ENCODE data around the gene PLEKHN1. TPM values are rescaled to one million over a fixed set of nuclear protein-coding genes. Genes with fewer than 3 reads are reported as not detected.
"Not testable (repeated sequence)": the region's sequence is repeated elsewhere in the genome, so short reads cannot be mapped to it uniquely, and the experiment has no call there.

PLEKHN1 gene
- polyA plus RNA-seq, 3 donors: 0.20 to 0.47 (median 0.40) TPM

- DNase-seq (ENCODE audit: extremely low read depth in 1 of 11, low read depth in 9 of 11, low spot score in 4 of 11): no peak
These were observed 32.9 kb downstream of the PLEKHN1 start for GRCh38 chr1:998995-999724.

DNA sequence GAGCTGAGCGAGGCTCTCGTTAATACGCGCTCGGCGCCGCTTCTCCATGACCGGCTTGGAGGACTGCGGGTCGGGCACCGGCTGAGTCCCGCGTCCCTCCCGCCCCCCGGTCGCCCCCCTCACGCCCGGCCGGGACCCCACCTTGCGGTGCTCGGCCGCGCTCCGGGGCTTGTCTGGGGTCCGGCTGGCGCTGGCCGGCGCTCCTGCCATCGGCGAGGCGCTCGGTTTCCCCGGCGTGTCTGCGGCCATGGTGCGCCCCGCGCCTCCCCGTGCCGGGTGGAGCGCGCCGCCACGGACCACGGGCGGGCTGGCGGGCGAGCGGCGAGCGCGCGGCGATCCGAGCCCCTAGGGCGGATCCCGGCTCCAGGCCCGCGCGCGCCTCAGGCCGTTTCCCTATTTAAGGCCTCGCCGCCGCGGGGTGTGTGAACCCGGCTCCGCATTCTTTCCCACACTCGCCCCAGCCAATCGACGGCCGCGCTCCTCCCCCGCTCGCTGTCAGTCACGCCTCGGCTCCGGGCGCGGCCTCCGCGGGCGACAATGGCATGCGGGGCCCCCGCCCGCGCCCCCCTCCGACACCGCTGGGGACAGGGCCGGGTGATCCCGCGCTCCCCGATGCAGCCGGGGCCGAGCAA lies 33.6 kb downstream of the PLEKHN1 start, which contains the start of gene HES4:
Gene HES4 (minus strand): TSS at position 373 of the 632 bp plus-strand sequence. CDS start 124 bp downstream, at position 249.
- peak in 8 of 11 donors; percentile 84 to 91 (median 88) for DNase-seq (ENCODE audit: extremely low read depth in 1 of 11, low read depth in 9 of 11, low spot score in 4 of 11)

- peak in 3 of 11 donors; percentile 68 to 79 (median 72) for DNase-seq (ENCODE audit: extremely low read depth in 1 of 11, low read depth in 9 of 11, low spot score in 4 of 11)
These were observed 34.2 kb downstream of the PLEKHN1 start for GRCh38 chr1:1000357-1001056.

DNA sequence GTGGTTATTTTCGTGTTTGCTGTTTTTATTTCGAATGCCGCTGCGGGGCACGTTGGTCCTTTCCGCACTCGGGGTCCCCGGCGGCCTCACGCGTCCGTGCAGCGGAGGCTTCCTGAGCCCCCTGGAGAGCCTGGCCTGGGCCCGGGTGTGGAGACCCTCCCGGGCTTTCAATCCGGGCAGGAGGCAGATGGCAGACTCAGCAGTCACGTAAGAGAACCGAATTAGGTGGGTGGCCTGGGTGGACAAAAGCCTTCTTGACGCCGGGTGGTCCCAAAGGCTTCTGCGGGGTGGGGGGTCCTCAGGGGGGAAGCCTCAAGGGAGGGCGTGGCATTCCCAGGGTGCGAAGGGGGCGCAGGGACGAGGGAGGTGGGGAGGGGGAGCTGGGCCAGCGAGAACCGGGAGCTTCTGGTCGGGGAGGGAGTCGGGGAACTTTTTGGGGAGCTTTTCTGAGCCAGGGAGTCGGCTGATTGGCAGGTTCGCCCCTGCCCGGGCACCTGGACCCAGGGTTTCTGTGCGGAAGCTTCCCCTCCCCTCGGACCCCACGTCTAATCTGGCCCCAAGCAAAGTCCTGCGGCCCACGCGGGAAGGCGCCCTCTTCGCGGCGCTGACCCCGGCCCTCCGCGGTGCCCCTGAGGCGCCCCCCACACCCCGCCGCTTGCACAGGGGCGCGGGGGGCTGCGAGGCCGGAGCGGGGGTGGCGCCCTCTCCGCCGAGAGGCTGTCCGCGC lies 34.9 kb downstream of the PLEKHN1 start:
- DNase-seq (ENCODE audit: extremely low read depth in 1 of 11, low read depth in 9 of 11, low spot score in 4 of 11): no peak

DNA sequence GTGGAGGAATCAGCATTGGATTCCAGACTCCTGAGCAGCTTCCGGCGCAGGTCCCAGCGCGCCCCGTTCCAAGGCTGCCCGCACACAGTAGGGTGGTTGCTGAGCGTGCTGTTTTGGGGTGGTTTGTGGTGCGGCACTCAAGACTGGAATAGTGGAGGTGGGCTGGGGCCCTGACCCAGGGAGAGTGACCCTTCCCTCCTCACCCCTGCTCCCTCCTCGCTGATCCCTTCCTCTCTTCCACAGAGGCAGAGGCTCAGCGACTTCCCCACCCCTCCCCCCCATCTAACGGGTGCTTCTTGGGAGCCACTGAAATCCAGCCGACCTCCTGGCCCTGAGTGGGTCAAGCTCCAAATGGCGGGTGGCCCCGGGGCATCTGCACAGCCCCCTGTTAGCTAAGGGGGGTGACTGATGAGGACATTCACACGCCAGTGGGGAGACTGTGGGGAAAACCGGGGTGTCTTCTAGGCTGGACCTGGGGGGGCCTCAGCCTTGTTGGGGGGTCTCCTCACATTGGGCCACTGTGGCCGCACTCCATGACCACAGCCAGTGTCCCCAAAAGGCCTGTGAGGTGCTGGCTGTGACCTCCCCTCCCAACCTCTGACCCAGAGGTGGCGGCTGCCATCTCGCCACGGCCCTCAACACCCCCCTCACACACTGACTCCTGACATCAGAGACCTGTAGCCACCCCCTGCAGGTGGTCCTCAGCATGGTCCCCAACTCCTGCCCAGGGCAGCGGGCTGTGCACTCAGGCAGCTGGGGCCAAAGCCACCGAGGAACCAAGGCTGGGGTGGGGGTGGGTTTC lies 37.5 kb downstream of the PLEKHN1 start:
- DNase-seq (ENCODE audit: extremely low read depth in 1 of 11, low read depth in 9 of 11, low spot score in 4 of 11): no peak

DNA sequence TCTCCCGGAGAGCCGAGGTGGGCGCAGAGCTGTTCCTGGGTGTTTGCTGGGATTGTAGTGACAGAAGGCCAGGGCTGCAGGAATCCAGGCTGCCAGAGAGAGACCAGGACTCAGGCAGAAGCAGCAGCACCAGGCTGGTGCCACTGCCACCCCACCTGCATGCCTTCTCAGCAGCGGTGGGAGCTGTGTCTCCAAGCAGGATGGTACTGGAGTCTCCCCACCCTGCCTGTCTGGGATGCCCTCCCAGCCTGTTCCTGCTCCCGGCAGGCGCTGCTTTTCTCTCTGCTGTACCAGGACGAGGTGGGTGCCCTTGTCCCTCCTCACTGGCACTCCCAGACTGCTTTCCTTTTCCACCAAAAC lies 38.1 kb downstream of the PLEKHN1 start:
- DNase-seq (ENCODE audit: extremely low read depth in 1 of 11, low read depth in 9 of 11, low spot score in 4 of 11): no peak

- DNase-seq (ENCODE audit: extremely low read depth in 1 of 11, low read depth in 9 of 11, low spot score in 4 of 11): no peak
These were observed 38.8 kb downstream of the PLEKHN1 start for GRCh38 chr1:1004780-1005697.

DNA sequence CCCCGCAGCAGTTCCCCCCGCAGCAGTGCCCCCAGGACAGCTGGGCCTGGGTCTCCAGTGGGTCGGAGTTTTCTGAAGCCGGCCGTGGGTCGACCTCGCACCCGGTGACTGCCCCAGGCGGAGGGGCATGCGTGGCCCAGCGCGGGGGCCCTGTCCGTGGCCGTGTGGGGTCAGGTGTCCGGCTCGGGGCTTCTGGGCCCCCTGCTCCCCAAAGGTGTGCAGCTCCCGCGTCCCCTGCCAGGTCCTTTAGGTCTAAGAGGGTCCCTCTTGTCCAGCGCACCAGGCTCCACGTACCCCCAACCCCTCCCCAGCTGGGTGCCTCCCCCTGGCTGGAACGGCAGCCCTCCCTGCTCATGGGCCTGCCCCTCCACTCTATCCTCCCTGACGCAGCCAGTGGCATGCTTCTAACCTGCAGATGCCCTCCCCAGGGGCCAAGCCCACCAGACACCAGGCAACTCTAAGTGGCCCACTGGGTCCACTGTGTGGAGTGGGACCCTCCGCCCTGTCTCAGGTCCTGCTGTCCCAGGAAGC lies 39.6 kb downstream of the PLEKHN1 start:
- no peak for DNase-seq (ENCODE audit: extremely low read depth in 1 of 11, low read depth in 9 of 11, low spot score in 4 of 11)

DNA sequence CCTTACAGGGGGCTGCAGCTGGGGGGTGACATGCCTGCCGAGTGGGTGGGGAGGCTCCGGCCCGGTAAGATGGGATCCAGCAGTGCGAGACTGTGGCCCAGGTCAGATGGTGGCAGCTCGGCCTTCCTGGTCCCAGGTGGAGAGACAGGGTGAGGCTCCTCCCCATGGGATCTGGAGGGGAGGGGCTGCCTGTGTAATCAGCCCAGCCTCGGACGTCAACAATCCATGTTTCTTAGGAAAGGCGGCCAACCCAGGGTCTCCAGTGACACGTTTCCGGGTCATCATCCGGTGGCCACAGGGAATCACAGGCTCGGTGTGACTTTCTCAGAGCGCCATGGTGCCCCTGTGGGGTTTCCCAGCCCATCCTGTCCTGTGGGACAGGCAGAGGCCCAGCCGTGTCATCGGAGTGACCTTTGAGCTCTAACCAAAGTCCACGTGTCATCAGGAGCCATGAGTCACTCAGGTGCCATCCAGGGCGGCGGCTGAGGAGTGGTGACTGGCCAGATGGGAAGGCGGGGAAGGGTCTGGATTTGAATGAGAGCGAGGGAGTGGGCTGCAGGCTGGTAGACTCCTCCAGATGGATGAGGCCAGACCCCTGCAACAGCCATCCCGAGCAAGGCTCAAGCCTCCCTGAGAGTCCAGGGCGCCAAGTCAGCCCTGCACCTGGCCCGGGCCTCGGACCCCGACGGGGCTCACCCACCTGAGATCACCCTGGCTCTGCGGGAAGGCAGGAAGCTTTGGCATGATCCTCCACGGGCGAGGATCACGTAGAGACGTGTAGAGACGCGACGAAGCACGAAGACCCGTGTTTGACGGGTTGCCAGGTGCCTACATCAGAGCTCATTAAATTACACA lies 40.2 kb downstream of the PLEKHN1 start:
- DNase-seq (ENCODE audit: extremely low read depth in 1 of 11, low read depth in 9 of 11, low spot score in 4 of 11): no peak

DNA sequence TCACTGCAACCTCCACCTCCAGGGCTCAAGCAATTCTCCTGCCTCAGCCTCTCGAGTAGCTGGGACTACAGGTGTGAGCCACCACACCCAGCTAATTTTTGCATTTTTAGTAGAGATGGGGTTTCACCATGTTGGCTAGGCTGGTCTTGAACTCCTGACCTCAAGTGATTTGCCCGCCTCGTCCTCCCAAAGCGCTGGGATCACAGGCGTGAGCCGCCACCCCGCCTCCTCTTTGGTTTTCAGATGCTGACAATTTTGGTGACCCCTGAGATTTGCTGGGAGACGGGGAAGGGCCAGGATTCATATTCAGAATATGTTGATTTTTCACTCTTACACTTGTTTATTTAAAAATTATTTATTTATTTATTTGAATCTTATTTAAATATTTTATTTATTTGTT lies 43.8 kb downstream of the PLEKHN1 start:
- not testable (repeated sequence) for DNase-seq (ENCODE audit: extremely low read depth in 1 of 11, low read depth in 9 of 11, low spot score in 4 of 11)

- DNase-seq (ENCODE audit: extremely low read depth in 1 of 11, low read depth in 9 of 11, low spot score in 4 of 11): no peak
These were observed 45.2 kb downstream of the PLEKHN1 start for GRCh38 chr1:1011396-1011949.

DNA sequence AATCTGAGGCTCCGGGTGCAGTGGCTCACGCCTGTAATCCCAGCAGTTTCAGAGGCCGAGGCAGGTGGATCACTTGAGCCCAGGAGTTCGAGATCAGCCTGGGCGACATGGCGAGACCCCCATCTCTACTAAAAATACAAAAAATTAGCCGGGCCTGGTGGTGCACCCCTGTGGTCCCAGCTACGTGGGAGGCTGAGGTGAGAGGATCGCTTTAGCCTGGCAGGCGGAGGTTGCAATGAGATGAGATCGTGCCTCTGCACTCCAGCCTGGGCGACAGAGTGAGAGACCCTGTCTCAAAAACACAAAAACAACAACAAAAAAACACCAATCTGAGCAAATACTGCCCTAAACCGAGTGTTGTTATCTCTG lies 46.4 kb downstream of the PLEKHN1 start:
- DNase-seq (ENCODE audit: extremely low read depth in 1 of 11, low read depth in 9 of 11, low spot score in 4 of 11): not testable (repeated sequence)

DNA sequence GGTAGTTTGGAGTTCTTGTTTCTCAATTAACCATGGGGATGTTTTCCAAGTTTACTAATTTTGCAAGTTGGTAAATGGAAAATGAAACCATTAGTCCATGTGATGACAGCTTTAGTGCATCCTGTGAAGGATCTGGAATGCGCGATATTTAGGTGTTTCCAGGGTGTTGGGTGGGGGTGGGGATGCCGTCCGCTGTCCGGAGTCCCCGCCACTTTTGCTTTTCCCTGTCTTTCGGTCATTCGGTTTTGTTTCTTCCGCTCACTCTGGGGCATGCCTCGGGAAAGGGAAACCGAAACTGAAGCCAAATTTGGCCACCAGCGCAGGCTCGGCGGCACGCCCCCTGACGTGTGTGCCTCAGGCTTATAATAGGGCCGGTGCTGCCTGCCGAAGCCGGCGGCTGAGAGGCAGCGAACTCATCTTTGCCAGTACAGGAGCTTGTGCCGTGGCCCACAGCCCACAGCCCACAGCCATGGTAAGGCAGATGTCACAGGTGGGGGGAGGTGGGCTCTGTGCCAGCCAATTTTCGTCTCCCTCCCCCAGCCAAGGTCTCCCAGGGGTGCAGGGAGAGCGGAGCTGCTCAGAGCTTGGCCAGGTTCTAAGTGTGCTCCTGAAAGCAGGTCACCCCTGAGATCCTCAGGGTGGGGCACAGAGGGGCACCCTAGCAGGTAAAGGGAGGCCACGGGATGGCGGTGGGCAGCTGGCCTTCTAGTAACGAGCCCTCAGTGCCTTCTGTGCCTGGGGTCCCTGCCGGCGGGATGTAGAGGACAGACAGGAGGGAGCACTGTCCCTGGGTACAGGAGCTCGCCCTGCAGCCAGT lies 47.0 kb downstream of the PLEKHN1 start, which contains the start of gene ISG15:
Gene ISG15 (plus strand): TSS at position 393 of the 817 bp plus-strand sequence. CDS start 77 bp downstream, at position 470.
- DNase-seq (ENCODE audit: extremely low read depth in 1 of 11, low read depth in 9 of 11, low spot score in 4 of 11): peak in 8 of 11 donors; percentile 77 to 87 (median 81)

DNA sequence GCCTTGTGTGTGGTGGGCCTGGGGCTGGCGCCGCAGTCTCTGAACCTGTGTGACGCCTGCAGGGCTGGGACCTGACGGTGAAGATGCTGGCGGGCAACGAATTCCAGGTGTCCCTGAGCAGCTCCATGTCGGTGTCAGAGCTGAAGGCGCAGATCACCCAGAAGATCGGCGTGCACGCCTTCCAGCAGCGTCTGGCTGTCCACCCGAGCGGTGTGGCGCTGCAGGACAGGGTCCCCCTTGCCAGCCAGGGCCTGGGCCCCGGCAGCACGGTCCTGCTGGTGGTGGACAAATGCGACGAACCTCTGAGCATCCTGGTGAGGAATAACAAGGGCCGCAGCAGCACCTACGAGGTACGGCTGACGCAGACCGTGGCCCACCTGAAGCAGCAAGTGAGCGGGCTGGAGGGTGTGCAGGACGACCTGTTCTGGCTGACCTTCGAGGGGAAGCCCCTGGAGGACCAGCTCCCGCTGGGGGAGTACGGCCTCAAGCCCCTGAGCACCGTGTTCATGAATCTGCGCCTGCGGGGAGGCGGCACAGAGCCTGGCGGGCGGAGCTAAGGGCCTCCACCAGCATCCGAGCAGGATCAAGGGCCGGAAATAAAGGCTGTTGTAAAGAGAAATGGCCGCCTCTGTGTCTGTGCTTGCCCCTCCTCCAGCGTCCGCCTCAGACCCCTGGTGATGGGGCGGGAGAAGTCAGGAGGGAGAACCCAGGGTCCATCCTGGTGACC lies 47.8 kb downstream of the PLEKHN1 start:
- DNase-seq (ENCODE audit: extremely low read depth in 1 of 11, low read depth in 9 of 11, low spot score in 4 of 11): no peak
